ENCODE results near the gene KIAA1755. TPM values are rescaled to one million over a fixed set of nuclear protein-coding genes. Genes with fewer than 3 reads are reported as not detected.
A peak's percentile ranks its signal among the peaks of the same experiment; 100 is the strongest.

Gene KIAA1755
- total RNA-seq, 4 donors from 2014 or later, result 0.05 to 0.41 (median 0.38) TPM; not detected in 1

- Histone ChIP-seq H3K9me3 (no peaks in the 10 kb centered on the region), H3K36me3 (no peaks in the 10 kb centered on the region), H3K4me3 (no peak overlapping the region), H3K4me1 (no peaks in the 10 kb centered on the region), H3K27ac (peak overlapping the region in 1 of 4 donors; percentile 28), H3K27me3 (peaks cover 0 to 4% (median 0%) of the 10 kb centered on the region in 3 donors)
- no peak for TF ChIP-seq CTCF (IDR thresholded peaks at IDR 0.05 in 4 of 5, conservative IDR thresholded peaks at IDR 0.05 in 1 of 5)
- TF ChIP-seq POLR2A (IDR thresholded peaks at IDR 0.05), result no peak
- DNase-seq, result peak in 1 of 2 donors; percentile 35
- ATAC-seq, result peak in 1 of 2 donors; percentile 23
- in situ Hi-C loops (cut with MboI; ENCODE audit: low sequenced_read_pairs in 4 of 4) (no loop called here), intact Hi-C loops (cut with DNase I; ENCODE audit: low total_unique reads) (no loop called here)
These were observed 14.0 kb downstream of the KIAA1755 start for GRCh38 chr20:38246357-38247165.

GRCh38 chr20:38245753-38246152 is 14.8 kb downstream of the KIAA1755 start:
- in situ Hi-C loops (cut with MboI; ENCODE audit: low sequenced_read_pairs in 4 of 4), result no loop called here
- Histone ChIP-seq H3K4me3 (no peak overlapping the region), H3K27ac (peak overlapping the region in 1 of 4 donors; percentile 52), H3K36me3 (no peaks in the 10 kb centered on the region), H3K9me3 (no peaks in the 10 kb centered on the region), H3K27me3 (peaks cover 0 to 4% (median 0%) of the 10 kb centered on the region in 3 donors), H3K4me1 (no peaks in the 10 kb centered on the region)
- TF ChIP-seq POLR2A (IDR thresholded peaks at IDR 0.05), result no peak
- TF ChIP-seq CTCF (IDR thresholded peaks at IDR 0.05 in 4 of 5, conservative IDR thresholded peaks at IDR 0.05 in 1 of 5), result no peak
- ATAC-seq (peak; percentile 65 to 66), DNase-seq (peak; percentile 39 to 60)
- intact Hi-C loops (cut with DNase I; ENCODE audit: low total_unique reads), result no loop called here

- Histone ChIP-seq H3K27me3 (peaks cover 0 to 4% (median 0%) of the 10 kb centered on the region in 3 donors), H3K27ac (no peak overlapping the region), H3K36me3 (no peaks in the 10 kb centered on the region), H3K4me1 (no peaks in the 10 kb centered on the region), H3K4me3 (no peak overlapping the region), H3K9me3 (no peaks in the 10 kb centered on the region)
- TF ChIP-seq POLR2A (IDR thresholded peaks at IDR 0.05), result no peak
- no peak for TF ChIP-seq CTCF (IDR thresholded peaks at IDR 0.05 in 4 of 5, conservative IDR thresholded peaks at IDR 0.05 in 1 of 5)
- DNase-seq, result peak in 1 of 2 donors; percentile 32
- in situ Hi-C loops (cut with MboI; ENCODE audit: low sequenced_read_pairs in 4 of 4) (no loop called here), intact Hi-C loops (cut with DNase I; ENCODE audit: low total_unique reads) (no loop called here)
- no peak for ATAC-seq
These were observed 16.9 kb downstream of the KIAA1755 start for GRCh38 chr20:38243709-38244020.

- Histone ChIP-seq H3K4me3 (no peak overlapping the region), H3K36me3 (no peaks in the 10 kb centered on the region), H3K27ac (no peak overlapping the region), H3K27me3 (peaks cover 0 to 4% (median 0%) of the 10 kb centered on the region in 3 donors), H3K4me1 (no peaks in the 10 kb centered on the region), H3K9me3 (no peaks in the 10 kb centered on the region)
- peak in 1 of 5 experiments; percentile 10 for TF ChIP-seq CTCF (IDR thresholded peaks at IDR 0.05 in 4 of 5, conservative IDR thresholded peaks at IDR 0.05 in 1 of 5)
- no peak for TF ChIP-seq POLR2A (IDR thresholded peaks at IDR 0.05)
- intact Hi-C loops (cut with DNase I; ENCODE audit: low total_unique reads) (no loop called here), in situ Hi-C loops (cut with MboI; ENCODE audit: low sequenced_read_pairs in 4 of 4) (no loop called here)
- no peak for ATAC-seq
- DNase-seq, result no peak
These were observed 17.5 kb downstream of the KIAA1755 start for GRCh38 chr20:38242848-38243708.

Data from gastrocnemius medialis (tissue), 4 donors.